HEK293 (cell line): ENCODE data around the gene RIMKLB.

Experiments used
- CTCF ChIA-PET: fragments of 350-600 bp; formaldehyde crosslinking; extraction: SDS; loops from one replicate; lab custom pipeline; 2021; ENCODE audit warnings: antibody characterized with exemption; lab: Yijun Ruan, JAX
- POLR2A ChIA-PET: fragments of 300-600 bp; formaldehyde crosslinking; extraction: SDS; loops from one replicate; lab custom pipeline; 2020; ENCODE audit warnings: antibody characterized with exemption, inconsistent platforms; lab: Yijun Ruan, JAX
- H3K27ac ChIP-seq: fragments of 200-500 bp; sonication (Bioruptor generic); 2 replicates; pipeline ENCODE4 v1.5.1; 2014; ENCODE audit warnings: low read depth, low read length, control low read depth, inconsistent platforms; ENCODE audit errors: extremely low read depth
- H3K36me3 ChIP-seq, 2 experiments: fragments of 200-500 bp in 1 of 2; sonication (Bioruptor generic) in 1 of 2; 1 replicate in 1 of 2; 2 replicates in 1 of 2; pipeline ENCODE4 v1.5.1; 2014 to 2017; ENCODE audit warnings: inconsistent platforms in 2 of 2, low read length in 2 of 2; ENCODE audit not compliant: control insufficient read depth in 2 of 2, insufficient read depth in 1 of 2
- H3K4me1 ChIP-seq: fragments of 200-500 bp; sonication (Bioruptor generic); 2 replicates; pipeline ENCODE4 v1.5.1; 2014; ENCODE audit warnings: mild to moderate bottlenecking, low read length, inconsistent platforms; ENCODE audit not compliant: control insufficient read depth, insufficient read depth
- H3K4me3 ChIP-seq: 2 replicates; pipeline ENCODE4 v1.5.1; 2011; ENCODE audit warnings: low read depth, mild to moderate bottlenecking, control low read depth, low read length, moderate library complexity
- H3K9me3 ChIP-seq: fragments of 200-500 bp; sonication (Bioruptor generic); 2 replicates; pipeline ENCODE4 v1.5.1; 2014; ENCODE audit warnings: low read depth, low read length, inconsistent platforms; ENCODE audit not compliant: control insufficient read depth, insufficient read depth
- EGR2 ChIP-seq: fragments of 450-650 bp; formaldehyde crosslinking; IDR thresholded peaks from 2 replicates; pipeline ENCODE4 v1.5.1; 2016; ENCODE audit warnings: low read depth, missing biosample characterization, missing genetic modification characterization
- FEZF1 ChIP-seq: fragments of 450-650 bp; formaldehyde crosslinking; IDR thresholded peaks from 2 replicates; pipeline ENCODE4 v1.5.1; 2016; ENCODE audit warnings: missing biosample characterization, missing genetic modification characterization
- GLIS2 ChIP-seq: fragments of 450-650 bp; formaldehyde crosslinking; IDR thresholded peaks from 2 replicates; pipeline ENCODE4 v1.5.1; 2016; ENCODE audit warnings: missing biosample characterization, missing genetic modification characterization
- MYNN ChIP-seq: fragments of 450-650 bp; formaldehyde crosslinking; IDR thresholded peaks from 2 replicates; pipeline ENCODE4 v1.5.1; 2016; ENCODE audit warnings: missing biosample characterization, missing genetic modification characterization, borderline replicate concordance
- OSR2 ChIP-seq: fragments of 450-650 bp; formaldehyde crosslinking; IDR thresholded peaks from 2 replicates; pipeline ENCODE4 v1.5.1; 2016; ENCODE audit warnings: missing biosample characterization, missing genetic modification characterization
- PRDM1 ChIP-seq: fragments of 450-650 bp; formaldehyde crosslinking; IDR thresholded peaks from 2 replicates; pipeline ENCODE4; 2016; ENCODE audit warnings: missing biosample characterization, missing genetic modification characterization
- SALL2 ChIP-seq: fragments of 450-650 bp; formaldehyde crosslinking; IDR thresholded peaks from 2 replicates; pipeline ENCODE4 v1.5.0; 2017; ENCODE audit warnings: missing biosample characterization, mild to moderate bottlenecking, missing genetic modification characterization, borderline replicate concordance
- TRIM28 ChIP-seq: IDR thresholded peaks from 2 replicates; pipeline ENCODE4 v1.6.1; 2011; ENCODE audit warnings: low read length, control low read depth, borderline replicate concordance
- ZBTB1 ChIP-seq: fragments of 450-650 bp; formaldehyde crosslinking; IDR thresholded peaks from 2 replicates; pipeline ENCODE4 v1.5.1; 2016; ENCODE audit warnings: missing biosample characterization, missing genetic modification characterization
- ZBTB17 ChIP-seq: fragments of 450-650 bp; formaldehyde crosslinking; IDR thresholded peaks from 2 replicates; pipeline ENCODE4 v1.5.1; 2016; ENCODE audit warnings: missing biosample characterization, missing genetic modification characterization
- ZBTB20 ChIP-seq: fragments of 450-650 bp; formaldehyde crosslinking; IDR thresholded peaks from 2 replicates; pipeline ENCODE4 v1.5.1; 2016; ENCODE audit warnings: missing biosample characterization, missing genetic modification characterization
- ZBTB44 ChIP-seq: fragments of 450-650 bp; IDR thresholded peaks from 2 replicates; pipeline ENCODE4 v1.5.1; 2018; ENCODE audit warnings: missing biosample characterization, mild to moderate bottlenecking, missing genetic modification characterization
- ZFHX2 ChIP-seq: fragments of 450-650 bp; formaldehyde crosslinking; conservative IDR thresholded peaks from 2 replicates; pipeline ENCODE4 v1.5.1; 2016; ENCODE audit warnings: missing biosample characterization, missing genetic modification characterization
- ZNF133 ChIP-seq: fragments of 450-650 bp; formaldehyde crosslinking; IDR thresholded peaks from 2 replicates; pipeline ENCODE4 v1.5.1; 2016; ENCODE audit warnings: missing biosample characterization, missing genetic modification characterization
- ZNF140 ChIP-seq: fragments of 450-650 bp; formaldehyde crosslinking; IDR thresholded peaks from 2 replicates; pipeline ENCODE4 v1.5.1; 2016; ENCODE audit warnings: missing biosample characterization, missing genetic modification characterization
- ZNF155 ChIP-seq: fragments of 450-650 bp; formaldehyde crosslinking; IDR thresholded peaks from 2 replicates; pipeline ENCODE4 v1.5.1; 2016; ENCODE audit warnings: missing biosample characterization, missing genetic modification characterization
- ZNF16 ChIP-seq: fragments of 450-650 bp; formaldehyde crosslinking; IDR thresholded peaks from 2 replicates; pipeline ENCODE4 v1.5.1; 2016; ENCODE audit warnings: low read depth, missing biosample characterization, missing genetic modification characterization
- ZNF169 ChIP-seq: fragments of 450-650 bp; formaldehyde crosslinking; IDR thresholded peaks from 2 replicates; pipeline ENCODE4 v1.5.1; 2016; ENCODE audit warnings: missing biosample characterization, missing genetic modification characterization
- ZNF214 ChIP-seq: fragments of 450-650 bp; formaldehyde crosslinking; IDR thresholded peaks from 2 replicates; pipeline ENCODE4 v1.5.1; 2017; ENCODE audit warnings: missing biosample characterization, mild to moderate bottlenecking, missing genetic modification characterization, borderline replicate concordance
- ZNF221 ChIP-seq: fragments of 450-650 bp; formaldehyde crosslinking; IDR thresholded peaks from 2 replicates; pipeline ENCODE4 v1.5.1; 2017; ENCODE audit warnings: missing biosample characterization, missing genetic modification characterization, borderline replicate concordance
- ZNF223 ChIP-seq: fragments of 450-650 bp; formaldehyde crosslinking; IDR thresholded peaks from 2 replicates; pipeline ENCODE4 v1.5.1; 2016; ENCODE audit warnings: missing biosample characterization, missing genetic modification characterization
- ZNF274 ChIP-seq, 2 experiments: fragments of 200-500 bp in 1 of 2; fragments of 450-650 bp in 1 of 2; sonication (Bioruptor generic) in 1 of 2; formaldehyde crosslinking in 1 of 2; IDR thresholded peaks; 2 replicates each; pipeline versions ENCODE4 v1.5.1 to v1.6.1; 2014 to 2016; ENCODE audit warnings: borderline replicate concordance in 1 of 2, inconsistent platforms in 1 of 2, low read length in 1 of 2, missing biosample characterization in 1 of 2, missing genetic modification characterization in 1 of 2
- ZNF335 ChIP-seq: fragments of 450-650 bp; formaldehyde crosslinking; conservative IDR thresholded peaks from 2 replicates; pipeline ENCODE4 v1.5.1; 2016; ENCODE audit warnings: missing biosample characterization, missing genetic modification characterization
- ZNF391 ChIP-seq: fragments of 450-650 bp; formaldehyde crosslinking; IDR thresholded peaks from 2 replicates; pipeline ENCODE4 v1.5.1; 2016; ENCODE audit warnings: low read depth, missing biosample characterization, missing genetic modification characterization, borderline replicate concordance
- ZNF548 ChIP-seq: fragments of 450-650 bp; formaldehyde crosslinking; IDR thresholded peaks from 2 replicates; pipeline ENCODE4 v1.5.1; 2016; ENCODE audit warnings: missing biosample characterization, missing genetic modification characterization
- ZNF560 ChIP-seq: fragments of 450-650 bp; formaldehyde crosslinking; IDR thresholded peaks from 2 replicates; pipeline ENCODE4 v1.5.1; 2017; ENCODE audit warnings: missing biosample characterization, missing genetic modification characterization, borderline replicate concordance
- ZNF600 ChIP-seq: fragments of 450-650 bp; formaldehyde crosslinking; IDR thresholded peaks from 2 replicates; pipeline ENCODE4 v1.5.1; 2016; ENCODE audit warnings: missing biosample characterization, missing genetic modification characterization
- ZNF623 ChIP-seq: fragments of 450-650 bp; formaldehyde crosslinking; IDR thresholded peaks from 2 replicates; pipeline ENCODE4 v1.5.1; 2016; ENCODE audit warnings: missing biosample characterization, missing genetic modification characterization
- ZNF654 ChIP-seq: fragments of 450-650 bp; formaldehyde crosslinking; IDR thresholded peaks from 2 replicates; pipeline ENCODE4 v1.5.1; 2016; ENCODE audit warnings: low read depth, missing biosample characterization, missing genetic modification characterization
- ZNF701 ChIP-seq: fragments of 450-650 bp; formaldehyde crosslinking; IDR thresholded peaks from 2 replicates; pipeline ENCODE4 v1.5.1; 2016; ENCODE audit warnings: missing biosample characterization, missing genetic modification characterization
- ZSCAN30 ChIP-seq: fragments of 450-650 bp; IDR thresholded peaks from 2 replicates; pipeline ENCODE4 v1.5.1; 2018; ENCODE audit warnings: missing biosample characterization, mild to moderate bottlenecking, missing genetic modification characterization, moderate library complexity

The RIMKLB gene

GRCh38 chr12:8692573-8692972, 5.2 kb upstream of the RIMKLB start:
- Histone ChIP-seq H3K36me3 (no peaks in the 10 kb centered on the region), H3K27ac (peak overlapping the region; percentile 2), H3K9me3 (no peaks in the 10 kb centered on the region), H3K4me3 (no peak overlapping the region), H3K4me1 (peaks cover 13% of the 10 kb centered on the region)
- TF ChIP-seq OSR2, result peak; percentile 63; the same call in 1 of the 2 replicates
- TF ChIP-seq EGR2, result peak; percentile 17; the same call in 1 of the 2 replicates
- no peak for TF ChIP-seq SALL2 (tag by site-specific recombination)
- TF ChIP-seq ZNF140, result no peak
- 0 out of 2 replicates have a peak, but pooled peaks have one; percentile 15 for TF ChIP-seq ZNF335
- peak; percentile 90 for TF ChIP-seq ZBTB20 (tag by site-specific recombination)
- peak; percentile 26 for TF ChIP-seq ZFHX2
- peak; percentile 89 for TF ChIP-seq ZBTB17 (tag by site-specific recombination)
- no peak for TF ChIP-seq GLIS2 (tag by site-specific recombination)
- TF ChIP-seq ZNF600 (tag by site-specific recombination), result 0 out of 2 replicates have a peak, but pooled peaks have one; percentile 15
- TF ChIP-seq ZNF548 (tag by site-specific recombination), result no peak
- 0 out of 2 replicates have a peak, but pooled peaks have one; percentile 32 for TF ChIP-seq ZSCAN30
- peak; percentile 94 for TF ChIP-seq TRIM28
- 0 out of 2 replicates have a peak, but pooled peaks have one; percentile 8 for TF ChIP-seq ZNF654 (tag by site-specific recombination)
- TF ChIP-seq PRDM1 (tag by site-specific recombination), result peak; percentile 45; the same call in 1 of the 2 replicates
- TF ChIP-seq ZNF221 (tag by site-specific recombination), result no peak
- ChIA-PET POLR2A (interaction anchor here (0.8 kb wide), 1 partner anchor 222 kb away, joined by 3 read pairs; no protein-coding TSS in a partner anchor), CTCF (interaction anchor here (0.9 kb wide), 2 partner anchors 11 to 148 kb away, joined by 4 to 5 read pairs; no protein-coding TSS in a partner anchor)

DNA sequence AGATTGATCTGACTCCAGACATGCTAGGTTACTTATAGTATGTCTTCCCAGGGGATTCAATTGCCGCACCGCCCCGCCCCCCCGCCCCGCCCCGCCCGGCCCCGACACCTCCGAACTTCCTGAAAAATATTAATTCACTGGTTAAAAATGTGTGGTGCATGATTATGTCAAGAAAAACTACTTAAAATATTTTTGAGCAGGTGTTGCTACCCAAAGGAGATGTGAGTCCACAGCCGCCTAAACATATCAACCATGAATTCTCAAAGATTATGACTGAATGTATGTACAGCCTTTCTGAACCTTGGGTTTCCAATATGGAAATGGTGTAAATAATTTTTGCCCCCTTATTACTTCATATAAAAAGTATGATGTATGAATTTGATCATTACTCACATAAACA, 2.7 kb upstream of the RIMKLB start:
- H3K27ac ChIP-seq, result no peak overlapping the region
- TF ChIP-seq ZNF133 (tag by site-specific recombination) (no peak), ZNF391 (tag by site-specific recombination) (no peak), ZBTB44 (tag by site-specific recombination) (no peak), ZNF223 (tag by site-specific recombination) (no peak), ZNF214 (tag by site-specific recombination) (no peak), ZNF169 (tag by site-specific recombination) (no peak), ZNF560 (tag by site-specific recombination) (no peak), FEZF1 (no peak), MYNN (tag by site-specific recombination) (no peak), ZNF623 (tag by site-specific recombination) (no peak), ZNF155 (tag by site-specific recombination) (no peak), ZBTB1 (tag by site-specific recombination) (no peak), ZNF16 (tag by site-specific recombination) (no peak), ZNF701 (tag by site-specific recombination) (no peak), ZNF274 (IDR thresholded peaks at IDR 0.05; ENCODE audit: low read length) (no peak), ZNF274 (tag by site-specific recombination; IDR thresholded peaks at IDR 0.05; ENCODE audit: borderline replicate concordance) (no peak)
- no peaks in the 10 kb centered on the region for H3K9me3 ChIP-seq
- ChIA-PET CTCF (interaction anchor here (2.0 kb wide), 1 partner anchor 196 kb away, joined by 6 read pairs; no protein-coding TSS in a partner anchor), POLR2A (interaction anchor here (0.7 kb wide), 1 partner anchor 152 kb away, joined by 5 read pairs; no protein-coding TSS in a partner anchor)
- H3K4me3 ChIP-seq, result no peak overlapping the region
- no peaks in the 10 kb centered on the region for H3K36me3 ChIP-seq
- H3K4me1 ChIP-seq, result peaks cover 22% of the 10 kb centered on the region
